H1 (cell line): ENCODE data around the gene BCHE. TPM values are rescaled to one million over a fixed set of nuclear protein-coding genes. Genes with fewer than 3 reads are reported as not detected.

Experiments used
- CTCF ChIA-PET: fragments of 300-600 bp; sonication (Branson Sonifier 250); formaldehyde crosslinking; loops from one replicate; lab custom pipeline; 2021; ENCODE audit not compliant: partially characterized antibody; lab: Charles Lee
- POLR2A ChIA-PET: fragments of 300-600 bp; sonication (Branson Sonifier 250); formaldehyde crosslinking; loops from one replicate; lab custom pipeline; 2021; ENCODE audit warnings: inconsistent platforms; ENCODE audit not compliant: partially characterized antibody; lab: Charles Lee
- DNase-seq, 2 experiments: peaks; one replicate each; pipeline versions ENCODE4 v3.0.0 to v3.0.0-alpha.2; 2010 to 2022; ENCODE audit warnings: low spot score in 2 of 2, low read depth in 1 of 2, mixed read lengths in 1 of 2
- FAIRE-seq: peaks from 2 replicates; lab custom pipeline; 2011; peaks lifted over from hg19 to GRCh38; lab: Jason Lieb, UNC
- H2AFZ ChIP-seq: 2 replicates; pipeline ENCODE4 v1.8.1; 2012; ENCODE audit warnings: low read length, inconsistent platforms
- H2AK5ac ChIP-seq: 2 replicates; pipeline ENCODE4 v1.6.1; 2013; ENCODE audit warnings: low read depth, low read length
- H2BK120ac ChIP-seq: replicated peaks from 2 replicates; pipeline ENCODE3; 2013; ENCODE audit warnings: low read depth, low read length, inconsistent platforms
- H2BK12ac ChIP-seq: 2 replicates; pipeline ENCODE4 v1.6.1; 2013; ENCODE audit warnings: low read depth, low read length
- H2BK15ac ChIP-seq: 2 replicates; pipeline ENCODE4 v1.6.1; 2013; ENCODE audit warnings: low read length
- H2BK20ac ChIP-seq: 2 replicates; pipeline ENCODE4 v1.6.1; 2013; ENCODE audit warnings: low read length
- H2BK5ac ChIP-seq: 2 replicates; pipeline ENCODE4 v1.6.1; 2013; ENCODE audit warnings: low read depth, low read length
- H3K14ac ChIP-seq: 2 replicates; pipeline ENCODE4 v1.6.1; 2013; ENCODE audit warnings: inconsistent platforms; ENCODE audit not compliant: insufficient read length
- H3K18ac ChIP-seq: 2 replicates; pipeline ENCODE4 v1.6.1; 2013; ENCODE audit warnings: low read length; ENCODE audit errors: extremely low read depth
- H3K23ac ChIP-seq: 2 replicates; pipeline ENCODE4 v1.6.1; 2013; ENCODE audit warnings: inconsistent platforms; ENCODE audit not compliant: insufficient read length
- H3K23me2 ChIP-seq: 2 replicates; pipeline ENCODE4 v1.6.1; 2013; ENCODE audit warnings: low read depth, low read length
- H3K27ac ChIP-seq: 2 replicates; pipeline ENCODE4 v1.6.1; 2011; ENCODE audit warnings: low read depth, low read length, inconsistent platforms
- H3K27me3 ChIP-seq, 4 experiments: replicated peaks in 1 of 4; 1 replicate in 1 of 4; 2 replicates in 3 of 4; pipeline versions ENCODE4 v1.6.1 to v1.8.1; 2011 to 2013; ENCODE audit warnings: low read length in 3 of 4, mild to moderate bottlenecking in 3 of 4, inconsistent platforms in 2 of 4, mixed read lengths in 2 of 4, moderate library complexity in 1 of 4; ENCODE audit not compliant: control insufficient read depth in 3 of 4, insufficient read depth in 3 of 4; ENCODE audit errors: extremely low read depth in 1 of 4
- H3K36me3 ChIP-seq, 4 experiments: 2 replicates each; pipeline versions ENCODE4 v1.6.1 to v1.8.1; 2011 to 2013; ENCODE audit warnings: mild to moderate bottlenecking in 4 of 4, low read length in 3 of 4, moderate library complexity in 2 of 4, control low read depth in 1 of 4, inconsistent platforms in 1 of 4; ENCODE audit not compliant: insufficient read depth in 4 of 4, control insufficient read depth in 2 of 4
- H3K4ac ChIP-seq: replicated peaks from 2 replicates; pipeline ENCODE3; 2013; ENCODE audit warnings: low read length, low read depth, mixed read lengths, inconsistent platforms; ENCODE audit not compliant: insufficient read length
- H3K4me1 ChIP-seq, 4 experiments: replicated peaks in 1 of 4; 1 replicate in 1 of 4; 2 replicates in 3 of 4; pipeline versions ENCODE4 v1.6.1 to v1.8.1; 2011 to 2013; ENCODE audit warnings: low read length in 3 of 4, inconsistent platforms in 2 of 4, mixed read lengths in 1 of 4; ENCODE audit not compliant: insufficient read depth in 4 of 4, control insufficient read depth in 3 of 4
- H3K4me2 ChIP-seq, 2 experiments: 2 replicates each; pipeline versions ENCODE4 v1.6.1 to v1.8.1; 2011 to 2013; ENCODE audit warnings: low read depth in 2 of 2, low read length in 2 of 2, control low read depth in 1 of 2, inconsistent platforms in 1 of 2, mild to moderate bottlenecking in 1 of 2; ENCODE audit not compliant: insufficient read depth in 1 of 2
- H3K4me3 ChIP-seq, 4 experiments: fragments of 200-600, 300-600 bp in 1 of 4; sonication (generic), shearing (Covaris generic), sonication (Bioruptor Twin) in 1 of 4; 2 replicates each; pipeline versions ENCODE4 v1.5.1 to v1.8.1; 2011 to 2016; ENCODE audit warnings: low read length in 4 of 4, low read depth in 3 of 4, control low read depth in 2 of 4, inconsistent platforms in 2 of 4, mild to moderate bottlenecking in 2 of 4, mixed read lengths in 1 of 4, moderate library complexity in 1 of 4; ENCODE audit not compliant: insufficient read depth in 2 of 4; ENCODE audit errors: extremely low read depth in 1 of 4
- H3K56ac ChIP-seq: replicated peaks from 2 replicates; pipeline ENCODE3; 2013; ENCODE audit warnings: low read depth, mild to moderate bottlenecking, mixed read lengths, low read length, inconsistent platforms; ENCODE audit not compliant: insufficient read length
- H3K79me1 ChIP-seq: 2 replicates; pipeline ENCODE4 v1.6.1; 2013; ENCODE audit warnings: low read depth, low read length, control low read depth
- H3K79me2 ChIP-seq, 2 experiments: 2 replicates each; pipeline versions ENCODE4 v1.6.1 to v1.8.1; 2012 to 2013; ENCODE audit warnings: low read length in 2 of 2, mild to moderate bottlenecking in 2 of 2, inconsistent platforms in 1 of 2; ENCODE audit not compliant: insufficient read depth in 2 of 2, control insufficient read depth in 1 of 2
- H3K9ac ChIP-seq, 4 experiments: replicated peaks in 1 of 4; 1 replicate in 1 of 4; 2 replicates in 3 of 4; pipeline versions ENCODE4 v1.6.1 to v1.8.1; 2011 to 2013; ENCODE audit warnings: low read depth in 3 of 4, low read length in 3 of 4, control low read depth in 2 of 4, mild to moderate bottlenecking in 2 of 4, moderate library complexity in 2 of 4, inconsistent platforms in 1 of 4; ENCODE audit errors: extremely low read depth in 1 of 4
- H3K9me3 ChIP-seq, 2 experiments: 2 replicates each; pipeline versions ENCODE4 v1.6.1 to v1.8.1; 2012 to 2013; ENCODE audit warnings: mild to moderate bottlenecking in 2 of 2, moderate library complexity in 2 of 2, control low read depth in 1 of 2, inconsistent platforms in 1 of 2, low read depth in 1 of 2, low read length in 1 of 2, mixed read lengths in 1 of 2; ENCODE audit not compliant: insufficient read depth in 2 of 2
- H4K20me1 ChIP-seq, 2 experiments: replicated peaks in 1 of 2; 2 replicates each; pipeline versions ENCODE3 to v1.8.1; 2011 to 2013; ENCODE audit warnings: inconsistent platforms in 2 of 2, low read length in 2 of 2, mild to moderate bottlenecking in 1 of 2; ENCODE audit not compliant: insufficient read depth in 2 of 2, control insufficient read depth in 1 of 2
- H4K5ac ChIP-seq: 2 replicates; pipeline ENCODE4 v1.6.1; 2013; ENCODE audit warnings: low read length, low read depth, mixed read lengths, inconsistent platforms; ENCODE audit not compliant: insufficient read length
- H4K8ac ChIP-seq: 2 replicates; pipeline ENCODE4 v1.8.0; 2013; ENCODE audit warnings: mild to moderate bottlenecking, moderate library complexity, low read length, inconsistent platforms; ENCODE audit not compliant: insufficient read depth; ENCODE audit errors: extremely low read depth
- H4K91ac ChIP-seq: replicated peaks from 2 replicates; pipeline ENCODE3; 2013; ENCODE audit warnings: low read length, mixed read lengths, inconsistent platforms; ENCODE audit not compliant: insufficient read length
- CBX5 ChIP-seq: fragments of 300-800, 300-1000 bp; sonication (generic); IDR thresholded peaks from 2 replicates; pipeline ENCODE4 v1.7.1; 2016; ENCODE audit warnings: antibody characterized with exemption, low read length, low read depth
- HDAC2 ChIP-seq, 2 experiments: fragments of 300-600 bp in 1 of 2; sonication (generic) in 1 of 2; IDR thresholded peaks; 2 replicates each; pipeline ENCODE4 v1.6.1; 2011 to 2012; ENCODE audit warnings: low read depth in 2 of 2, low read length in 2 of 2, mild to moderate bottlenecking in 2 of 2, moderate library complexity in 2 of 2, borderline replicate concordance in 1 of 2, inconsistent platforms in 1 of 2
- WGBS, 2 experiments: shearing (Covaris generic) in 1 of 2; methylation state at CpG; one replicate each; pipeline versions ENCODE4 v1.1.6 to v1.1.7; 2013 to 2015; ENCODE audit warnings: low lambda C conversion rate in 2 of 2, mixed read lengths in 2 of 2, inconsistent platforms in 1 of 2, low coverage in 1 of 2, missing lambda C conversion rate in 1 of 2; ENCODE audit not compliant: insufficient replicate concordance in 2 of 2, insufficient coverage in 1 of 2, insufficient read length in 1 of 2; ENCODE audit errors: extremely low coverage in 1 of 2, missing lambda C conversion rate in 1 of 2; 5-methylcytosine and 5-hydroxymethylcytosine counted together
- polyA plus RNA-seq, 7 experiments: library from polyadenylated mRNA; depleted of rRNA in 3 of 7; stranded (reverse) in 5 of 7; unstranded in 2 of 7; fragments of >200 nt in 5 of 7; fragments of 200-250 nt in 2 of 7; gene quantifications; 1 replicate in 5 of 7; 2 replicates in 1 of 7; 4 replicates in 1 of 7; pipeline versions ENCODE4 v1.2.1 to v1.2.3, GENCODE V29; 2011 to 2013; ENCODE audit warnings: missing spikeins in 2 of 7, mixed read lengths in 2 of 7
- total RNA-seq: library from RNA; stranded (reverse); fragmentation: NEBNext Ultra II Directional; extraction: Animal tissue kit (Norgen Biotek cat#: 25700); gene quantifications from 2 replicates; pipeline ENCODE4 v1.2.1, GENCODE V29; 2021
- TF ChIP-seq, protein P1 (sequence below): IDR thresholded peaks from 2 replicates; pipeline ENCODE4 v1.6.1; 2011; ENCODE audit warnings: low read depth, mild to moderate bottlenecking, low read length; ENCODE audit not compliant: insufficient read depth

Gene BCHE
- total and polyA plus RNA-seq, 2 of the 8 experiments (the other 6 are each of a cell fraction or from before 2014, with no cell fraction given), result 0.56 to 1.9 TPM

GRCh38 chr3:165728924-165729323 is 108.3 kb downstream of the BCHE start:
- Histone ChIP-seq H4K20me1 (no peaks in the 10 kb centered on the region), H4K5ac (no peak overlapping the region), H3K14ac (no peak overlapping the region), H2BK120ac (no peak overlapping the region), H3K4me2 (no peak overlapping the region), H3K23ac (no peak overlapping the region), H3K18ac (no peak overlapping the region), H3K9ac (no peak overlapping the region), H4K8ac (no peak overlapping the region), H3K56ac (no peak overlapping the region), H2BK5ac (no peak overlapping the region), H3K79me1 (no peaks in the 10 kb centered on the region), H2AFZ (no peak overlapping the region), H2BK15ac (no peak overlapping the region), H3K27me3 (no peaks in the 10 kb centered on the region), H3K79me2 (no peaks in the 10 kb centered on the region), H3K23me2 (no peaks in the 10 kb centered on the region), H3K9me3 (no peaks in the 10 kb centered on the region), H4K91ac (no peak overlapping the region), H3K36me3 (no peaks in the 10 kb centered on the region), H2AK5ac (no peak overlapping the region), H3K4me1 (no peaks in the 10 kb centered on the region), H3K4me3 (no peak overlapping the region), H3K4ac (no peak overlapping the region), H2BK20ac (no peak overlapping the region), H3K27ac (no peak overlapping the region), H2BK12ac (no peak overlapping the region)
- no peak for FAIRE-seq
- 96% methylated on average over 5 of the region's 5 CpGs; no CpG with 5 or more reads in 1 of the 2 experiments for WGBS, 2 experiments
- ChIA-PET POLR2A (no interaction called here), CTCF (interaction anchor here (1.0 kb wide), 1 partner anchor 13 kb away, joined by 3 read pairs; no protein-coding TSS in a partner anchor)
- no peak for DNase-seq
- no peak for TF ChIP-seq HDAC2 (IDR thresholded peaks at IDR 0.05; ENCODE audit: borderline replicate concordance in 1 of 2, low read depth in 2 of 2, low read length in 2 of 2)
- TF ChIP-seq CBX5, result no peak
- TF ChIP-seq, protein P1, sequence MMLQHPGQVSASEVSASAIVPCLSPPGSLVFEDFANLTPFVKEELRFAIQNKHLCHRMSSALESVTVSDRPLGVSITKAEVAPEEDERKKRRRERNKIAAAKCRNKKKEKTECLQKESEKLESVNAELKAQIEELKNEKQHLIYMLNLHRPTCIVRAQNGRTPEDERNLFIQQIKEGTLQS, result no peak
